Endodermal cell (in vitro differentiated cells): ENCODE measurements around the gene CPED1. TPM values are rescaled to one million over a fixed set of nuclear protein-coding genes. Genes with fewer than 3 reads are reported as not detected.

Experiments used
- DNase-seq: peaks from one replicate; pipeline ENCODE4 v3.0.0-alpha.2; 2017
- H3K27ac ChIP-seq: 2 replicates; pipeline ENCODE4 v1.5.1; 2013; ENCODE audit warnings: mild to moderate bottlenecking, low read depth, low read length, moderate library complexity
- H3K27me3 ChIP-seq: 2 replicates; pipeline ENCODE4 v1.6.1; 2013; ENCODE audit warnings: mild to moderate bottlenecking, low read length, moderate library complexity; ENCODE audit not compliant: insufficient read depth, control insufficient read depth, poor library complexity, severe bottlenecking
- H3K36me3 ChIP-seq: 2 replicates; pipeline ENCODE4 v1.7.0; 2013; ENCODE audit warnings: mild to moderate bottlenecking, low read length, moderate library complexity; ENCODE audit not compliant: control insufficient read depth, insufficient read depth
- H3K4me1 ChIP-seq: one replicate; pipeline ENCODE4 v1.7.0; 2013; ENCODE audit warnings: low read length; ENCODE audit not compliant: control insufficient read depth, insufficient read depth
- H3K4me3 ChIP-seq: 2 replicates; pipeline ENCODE4 v1.5.1; 2013; ENCODE audit warnings: mild to moderate bottlenecking, low read length, moderate library complexity
- H3K9ac ChIP-seq: 2 replicates; pipeline ENCODE4 v1.6.1; 2013; ENCODE audit warnings: mild to moderate bottlenecking, low read length, moderate library complexity; ENCODE audit not compliant: poor library complexity, severe bottlenecking; ENCODE audit errors: extremely low read depth
- H3K9me3 ChIP-seq: 2 replicates; pipeline ENCODE4 v1.6.1; 2013; ENCODE audit warnings: mild to moderate bottlenecking, low read length, moderate library complexity; ENCODE audit not compliant: control insufficient read depth
- H3K27ac Mint-ChIP-seq: 2 replicates; pipeline ENCODE4 v1.8.0; 2020; ENCODE audit warnings: mixed read lengths
- H3K27me3 Mint-ChIP-seq: 2 replicates; pipeline ENCODE4 v1.8.0; 2021; ENCODE audit warnings: mild to moderate bottlenecking, mixed read lengths; ENCODE audit not compliant: insufficient read depth
- H3K36me3 Mint-ChIP-seq: 2 replicates; pipeline ENCODE4 v1.8.0; 2020; ENCODE audit warnings: low read depth, mixed read lengths
- H3K4me1 Mint-ChIP-seq: 2 replicates; pipeline ENCODE4 v1.8.0; 2020; ENCODE audit warnings: mixed read lengths
- H3K4me3 Mint-ChIP-seq: 2 replicates; pipeline ENCODE4 v1.8.0; 2020; ENCODE audit warnings: mild to moderate bottlenecking, moderate library complexity, mixed read lengths
- H3K9me3 Mint-ChIP-seq: 2 replicates; pipeline ENCODE4 v1.8.0; 2020; ENCODE audit warnings: mild to moderate bottlenecking, mixed read lengths
- WGBS, 2 experiments: methylation state at CpG; one replicate each; pipeline versions ENCODE4 v1.1.5 to v1.1.7; 2013; ENCODE audit warnings: missing lambda C conversion rate in 2 of 2, mixed read lengths in 1 of 2; ENCODE audit not compliant: insufficient coverage in 1 of 2, insufficient read length in 1 of 2; 5-methylcytosine and 5-hydroxymethylcytosine counted together
- total RNA-seq, 2 donors: library from RNA; stranded (reverse); fragmentation: NEBNext Ultra II Directional in 1 of 2; extraction: Animal tissue kit (Norgen Biotek cat#: 25700) in 1 of 2; gene quantifications; 2 replicates in 1 of 2; 3 replicates in 1 of 2; pipeline ENCODE4 v1.2.1, GENCODE V29; 2021
- TF ChIP-seq, protein P1 (sequence below): fragments of 200-600 bp; sonication (generic); conservative IDR thresholded peaks from 2 replicates; pipeline ENCODE4 v1.5.0; 2021; ENCODE audit warnings: antibody characterized with exemption, mild to moderate bottlenecking

Gene CPED1
- total RNA-seq, 2 donors from 2014 or later: 1.1 TPM; not detected in 1

DNA sequence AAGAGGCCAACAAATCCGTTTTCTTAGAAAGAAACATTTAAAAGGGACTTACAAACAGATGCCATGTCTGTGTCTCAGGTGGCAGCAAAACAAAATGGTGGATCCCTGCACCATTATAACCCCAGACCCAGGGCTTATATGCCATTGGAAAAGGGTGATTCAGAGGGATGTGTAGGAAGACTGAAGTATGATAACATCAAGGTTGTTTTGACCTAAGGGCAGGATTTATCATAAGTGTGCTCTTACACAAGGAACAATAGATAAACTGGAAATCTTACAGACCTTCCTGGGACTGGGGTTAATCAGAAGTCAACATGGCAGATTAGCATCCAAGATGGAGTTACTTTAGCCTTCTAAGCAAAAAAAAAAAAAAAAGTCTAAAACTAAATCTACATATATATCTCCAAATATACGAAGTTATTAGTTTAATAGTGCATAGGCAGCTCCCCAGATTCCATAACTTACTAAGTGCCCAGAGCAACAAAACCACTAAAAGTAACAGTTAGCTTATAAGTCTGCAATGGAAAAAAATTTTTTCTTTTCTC lies 306.0 kb downstream of the CPED1 start:
- H3K27ac ChIP-seq: no peak overlapping the region
- no peak for DNase-seq
- WGBS, 2 experiments: 75 to 88% methylated on average over 1 to 2 of the region's 2 CpGs
- Mint-ChIP-seq H3K27me3 (no peaks in the 10 kb centered on the region), H3K4me3 (no peak overlapping the region), H3K9me3 (peaks cover 5% of the 10 kb centered on the region), H3K36me3 (no peaks in the 10 kb centered on the region), H3K4me1 (no peaks in the 10 kb centered on the region), H3K27ac (no peak overlapping the region)
- H3K27me3 ChIP-seq: no peaks in the 10 kb centered on the region
- no peaks in the 10 kb centered on the region for H3K9me3 ChIP-seq
- no peaks in the 10 kb centered on the region for H3K4me1 ChIP-seq
- TF ChIP-seq, protein P1, sequence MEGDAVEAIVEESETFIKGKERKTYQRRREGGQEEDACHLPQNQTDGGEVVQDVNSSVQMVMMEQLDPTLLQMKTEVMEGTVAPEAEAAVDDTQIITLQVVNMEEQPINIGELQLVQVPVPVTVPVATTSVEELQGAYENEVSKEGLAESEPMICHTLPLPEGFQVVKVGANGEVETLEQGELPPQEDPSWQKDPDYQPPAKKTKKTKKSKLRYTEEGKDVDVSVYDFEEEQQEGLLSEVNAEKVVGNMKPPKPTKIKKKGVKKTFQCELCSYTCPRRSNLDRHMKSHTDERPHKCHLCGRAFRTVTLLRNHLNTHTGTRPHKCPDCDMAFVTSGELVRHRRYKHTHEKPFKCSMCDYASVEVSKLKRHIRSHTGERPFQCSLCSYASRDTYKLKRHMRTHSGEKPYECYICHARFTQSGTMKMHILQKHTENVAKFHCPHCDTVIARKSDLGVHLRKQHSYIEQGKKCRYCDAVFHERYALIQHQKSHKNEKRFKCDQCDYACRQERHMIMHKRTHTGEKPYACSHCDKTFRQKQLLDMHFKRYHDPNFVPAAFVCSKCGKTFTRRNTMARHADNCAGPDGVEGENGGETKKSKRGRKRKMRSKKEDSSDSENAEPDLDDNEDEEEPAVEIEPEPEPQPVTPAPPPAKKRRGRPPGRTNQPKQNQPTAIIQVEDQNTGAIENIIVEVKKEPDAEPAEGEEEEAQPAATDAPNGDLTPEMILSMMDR: no peak
- H3K9ac ChIP-seq: no peak overlapping the region
- H3K36me3 ChIP-seq: no peaks in the 10 kb centered on the region
- no peak overlapping the region for H3K4me3 ChIP-seq

DNA sequence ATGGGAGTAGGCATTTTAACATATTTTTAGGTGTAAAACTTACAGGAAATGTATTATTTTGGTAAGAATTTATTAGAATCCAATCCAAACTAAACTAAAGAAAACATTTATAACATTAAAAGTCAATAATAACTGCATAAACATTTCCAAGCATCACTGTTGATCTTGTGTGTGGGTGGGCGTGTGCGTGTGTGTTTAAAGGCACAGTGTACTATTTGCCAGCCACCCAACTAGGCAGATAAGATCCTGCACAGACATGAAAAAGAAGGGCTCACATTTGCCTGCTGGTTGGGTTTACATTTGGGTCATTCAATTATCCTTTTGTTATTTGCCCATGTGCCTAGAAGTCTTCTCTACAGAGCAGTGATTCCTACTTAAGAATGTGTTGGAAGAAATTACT lies 309.3 kb downstream of the CPED1 start:
- Mint-ChIP-seq H3K36me3 (no peaks in the 10 kb centered on the region), H3K27ac (no peak overlapping the region), H3K9me3 (no peaks in the 10 kb centered on the region), H3K4me1 (peaks cover 2% of the 10 kb centered on the region), H3K4me3 (no peak overlapping the region), H3K27me3 (no peaks in the 10 kb centered on the region)
- 90 to 94% methylated on average over 2 of the region's 2 CpGs for WGBS, 2 experiments
- H3K9ac ChIP-seq: no peak overlapping the region
- no peaks in the 10 kb centered on the region for H3K27me3 ChIP-seq
- H3K4me3 ChIP-seq: no peak overlapping the region
- no peaks in the 10 kb centered on the region for H3K9me3 ChIP-seq
- H3K27ac ChIP-seq: no peak overlapping the region
- TF ChIP-seq, protein P1: no peak
- DNase-seq: no peak
- no peaks in the 10 kb centered on the region for H3K4me1 ChIP-seq
- no peaks in the 10 kb centered on the region for H3K36me3 ChIP-seq

DNA sequence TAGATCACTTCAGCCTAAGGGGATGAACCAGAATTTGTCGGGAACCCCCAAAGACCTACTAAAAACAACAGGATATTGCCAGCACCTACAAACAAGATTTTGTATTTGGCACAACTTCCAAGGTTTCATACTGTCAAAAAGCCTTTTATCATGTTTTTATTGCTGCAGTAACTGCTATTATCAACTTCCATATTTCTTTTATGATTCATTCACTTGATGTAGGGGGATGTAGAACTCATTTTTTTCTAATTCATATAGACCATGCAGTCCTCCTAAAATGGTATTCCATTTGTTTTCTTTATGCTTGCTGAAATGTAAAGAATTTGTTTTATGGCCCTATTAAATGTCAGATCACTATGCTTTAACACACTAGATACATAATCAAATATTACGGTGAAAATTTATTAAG lies 310.3 kb downstream of the CPED1 start:
- Histone ChIP-seq H3K36me3 (no peaks in the 10 kb centered on the region), H3K9me3 (no peaks in the 10 kb centered on the region), H3K27ac (no peak overlapping the region), H3K9ac (no peak overlapping the region), H3K4me1 (no peaks in the 10 kb centered on the region), H3K27me3 (no peaks in the 10 kb centered on the region), H3K4me3 (no peak overlapping the region)
- no peaks in the 10 kb centered on the region for H3K9me3 Mint-ChIP-seq
- DNase-seq: no peak
- peaks cover 4% of the 10 kb centered on the region for H3K4me1 Mint-ChIP-seq
- no peak overlapping the region for H3K4me3 Mint-ChIP-seq
- no peaks in the 10 kb centered on the region for H3K27me3 Mint-ChIP-seq
- no peaks in the 10 kb centered on the region for H3K36me3 Mint-ChIP-seq
- H3K27ac Mint-ChIP-seq: no peak overlapping the region
- WGBS, 2 experiments: 88 to 100% methylated on average over 1 of the region's 2 CpGs
- TF ChIP-seq, protein P1: no peak
